Measurements from ENCODE around the gene SYCP2L.

DNA sequence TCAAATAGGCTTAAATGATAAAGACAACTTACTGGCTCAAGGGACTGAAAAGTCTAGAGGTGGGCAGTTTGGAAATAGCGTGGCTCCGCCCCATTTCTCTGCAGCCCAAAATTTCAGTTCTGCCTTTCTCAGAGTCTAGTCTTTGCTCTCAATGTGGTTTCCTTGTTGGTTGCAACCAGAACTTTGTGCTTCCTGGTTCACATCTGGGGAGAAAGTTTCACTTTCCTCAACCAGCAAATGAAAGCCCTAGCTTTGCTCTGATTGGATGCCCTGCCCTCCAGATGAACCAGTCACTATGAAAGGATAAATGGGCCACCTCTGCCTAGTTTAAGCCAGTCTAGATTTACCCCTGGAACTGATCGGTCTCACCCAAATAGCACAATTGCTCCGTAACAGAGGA, 14.9 kb downstream of the SYCP2L start:
- no peak for TF ChIP-seq POLR2A (IDR thresholded peaks at IDR 0.05; ENCODE audit: low read depth, low read length)
- TF ChIP-seq TAF1 (IDR thresholded peaks at IDR 0.05; ENCODE audit: borderline replicate concordance, low read depth, low read length): no peak
- TF ChIP-seq POLR2AphosphoS5 (IDR thresholded peaks at IDR 0.05; ENCODE audit: low read depth, low read length): no peak

Measured in GM12892 (cell line).